ENCODE data around the gene EFNA4.

EFNA4 gene

GRCh38 chr1:155022927-155023236 is 40.7 kb upstream of the EFNA4 start:
- TF ChIP-seq BHLHE40 (IDR thresholded peaks at IDR 0.05; ENCODE audit: borderline replicate concordance) (no peak), FOXA1 (IDR thresholded peaks at IDR 0.05) (no peak), HDGF (IDR thresholded peaks at IDR 0.05; ENCODE audit: borderline replicate concordance) (no peak), FOXK2 (IDR thresholded peaks at IDR 0.05) (no peak), ARNT (IDR thresholded peaks at IDR 0.05) (no peak), TARDBP (IDR thresholded peaks at IDR 0.05) (no peak), CTBP1 (IDR thresholded peaks at IDR 0.05; ENCODE audit: borderline replicate concordance) (no peak), ZNF384 (IDR thresholded peaks at IDR 0.05) (no peak), FOXM1 (IDR thresholded peaks at IDR 0.05; ENCODE audit: borderline replicate concordance) (no peak), L3MBTL2 (conservative IDR thresholded peaks at IDR 0.05) (no peak), PKNOX1 (IDR thresholded peaks at IDR 0.05) (no peak)
- ChIA-PET POLR2A (interaction anchor here (0.9 to 1.2 kb wide), 2 partner anchors 24 to 62 kb away, joined by 3 to 4 read pairs; partner anchors contain the start of gene PYGO2), CTCF (interaction anchor here (1.4 kb wide), 1 partner anchor 23 kb away, joined by 4 read pairs; no protein-coding TSS in a partner anchor)
- no peak for DNase-seq (ENCODE audit: extremely low spot score)

GRCh38 chr1:155023627-155024026 is 39.9 kb upstream of the EFNA4 start:
- no peak for DNase-seq (ENCODE audit: extremely low spot score)
- CTCF ChIA-PET = interaction anchor here (0.5 to 0.9 kb wide), 2 partner anchors 11 to 40 kb away, joined by 3 read pairs; partner anchors contain the start of gene EFNA4

GRCh38 chr1:155024315-155024714 is 39.2 kb upstream of the EFNA4 start:
- ChIA-PET CTCF (no interaction called here), POLR2A (no interaction called here)
- TF ChIP-seq FOXM1 (IDR thresholded peaks at IDR 0.05; ENCODE audit: borderline replicate concordance) (no peak), NFRKB (IDR thresholded peaks at IDR 0.05) (no peak)
- DNase-seq (ENCODE audit: extremely low spot score) = no peak

More at GRCh38 chr1:155023627-155024026, 39.9 kb upstream of the EFNA4 start:
- POLR2A ChIA-PET = interaction anchor here (0.9 kb wide), 1 partner anchor 62 kb away, joined by 3 read pairs; the partner anchor contains the start of gene PYGO2
- no peak for TF ChIP-seq L3MBTL2 (conservative IDR thresholded peaks at IDR 0.05)
- TF ChIP-seq ZNF384 (IDR thresholded peaks at IDR 0.05) = no peak
- TF ChIP-seq NFRKB (IDR thresholded peaks at IDR 0.05) = no peak
- no peak for TF ChIP-seq SUZ12 (IDR thresholded peaks at IDR 0.05)
- TF ChIP-seq FOXM1 (IDR thresholded peaks at IDR 0.05; ENCODE audit: borderline replicate concordance) = no peak
- no peak for TF ChIP-seq FOXK2 (IDR thresholded peaks at IDR 0.05)
- TF ChIP-seq PKNOX1 (IDR thresholded peaks at IDR 0.05) = no peak
- no peak for TF ChIP-seq SP1 (IDR thresholded peaks at IDR 0.05)
- TF ChIP-seq TARDBP (IDR thresholded peaks at IDR 0.05) = no peak
- no peak for TF ChIP-seq HDGF (IDR thresholded peaks at IDR 0.05; ENCODE audit: borderline replicate concordance)
- TF ChIP-seq BHLHE40 (IDR thresholded peaks at IDR 0.05; ENCODE audit: borderline replicate concordance) = no peak
- no peak for TF ChIP-seq ELF4 (IDR thresholded peaks at IDR 0.05)
- TF ChIP-seq LEF1 (IDR thresholded peaks at IDR 0.05; ENCODE audit: borderline replicate concordance) = no peak
- no peak for TF ChIP-seq ARNT (IDR thresholded peaks at IDR 0.05)

GRCh38 chr1:155026154-155026553 is 37.4 kb upstream of the EFNA4 start:
- POLR2A ChIA-PET = no interaction called here
- CTCF ChIA-PET = interaction anchor here (1.4 kb wide), 1 partner anchor 9 kb away, joined by 12 read pairs; no protein-coding TSS in a partner anchor
- TF ChIP-seq FOXK2 (IDR thresholded peaks at IDR 0.05) (no peak), ELF4 (IDR thresholded peaks at IDR 0.05) (no peak), L3MBTL2 (conservative IDR thresholded peaks at IDR 0.05) (no peak), HDGF (IDR thresholded peaks at IDR 0.05; ENCODE audit: borderline replicate concordance) (no peak), PKNOX1 (IDR thresholded peaks at IDR 0.05) (no peak), LEF1 (IDR thresholded peaks at IDR 0.05; ENCODE audit: borderline replicate concordance) (no peak), BHLHE40 (IDR thresholded peaks at IDR 0.05; ENCODE audit: borderline replicate concordance) (no peak), FOXA1 (IDR thresholded peaks at IDR 0.05) (no peak), SP1 (IDR thresholded peaks at IDR 0.05) (no peak)
- DNase-seq (ENCODE audit: extremely low spot score) = no peak

- POLR2A ChIA-PET = no interaction called here
- CTCF ChIA-PET = interaction anchor here (1.4 kb wide), 1 partner anchor 9 kb away, joined by 12 read pairs; no protein-coding TSS in a partner anchor
- no peak for DNase-seq (ENCODE audit: extremely low spot score)
- TF ChIP-seq FOXA1 (IDR thresholded peaks at IDR 0.05) (no peak), FOXK2 (IDR thresholded peaks at IDR 0.05) (no peak), BHLHE40 (IDR thresholded peaks at IDR 0.05; ENCODE audit: borderline replicate concordance) (no peak), ELF4 (IDR thresholded peaks at IDR 0.05) (no peak), NFRKB (IDR thresholded peaks at IDR 0.05) (no peak), TARDBP (IDR thresholded peaks at IDR 0.05) (no peak), ARNT (IDR thresholded peaks at IDR 0.05) (no peak), HDGF (IDR thresholded peaks at IDR 0.05; ENCODE audit: borderline replicate concordance) (no peak), CTBP1 (IDR thresholded peaks at IDR 0.05; ENCODE audit: borderline replicate concordance) (no peak), SUZ12 (IDR thresholded peaks at IDR 0.05) (no peak), L3MBTL2 (conservative IDR thresholded peaks at IDR 0.05) (no peak), ZNF384 (IDR thresholded peaks at IDR 0.05) (no peak), PKNOX1 (IDR thresholded peaks at IDR 0.05) (no peak)
Observed at GRCh38 chr1:155026588-155026987, 37.0 kb upstream of the EFNA4 start.

- ChIA-PET POLR2A (no interaction called here), CTCF (no interaction called here)
- TF ChIP-seq L3MBTL2 (conservative IDR thresholded peaks at IDR 0.05) = no peak
- TF ChIP-seq PKNOX1 (IDR thresholded peaks at IDR 0.05) = no peak
- TF ChIP-seq FOXM1 (IDR thresholded peaks at IDR 0.05; ENCODE audit: borderline replicate concordance) = no peak
- TF ChIP-seq TARDBP (IDR thresholded peaks at IDR 0.05) = no peak
- TF ChIP-seq SP1 (IDR thresholded peaks at IDR 0.05) = no peak
- no peak for TF ChIP-seq ARNT (IDR thresholded peaks at IDR 0.05)
- DNase-seq (ENCODE audit: extremely low spot score) = no peak
Observed at GRCh38 chr1:155029513-155030242, 33.9 kb upstream of the EFNA4 start.

Measured in HEK293T (cell line).